Measurements from ENCODE around the gene FAM168A.

DNA sequence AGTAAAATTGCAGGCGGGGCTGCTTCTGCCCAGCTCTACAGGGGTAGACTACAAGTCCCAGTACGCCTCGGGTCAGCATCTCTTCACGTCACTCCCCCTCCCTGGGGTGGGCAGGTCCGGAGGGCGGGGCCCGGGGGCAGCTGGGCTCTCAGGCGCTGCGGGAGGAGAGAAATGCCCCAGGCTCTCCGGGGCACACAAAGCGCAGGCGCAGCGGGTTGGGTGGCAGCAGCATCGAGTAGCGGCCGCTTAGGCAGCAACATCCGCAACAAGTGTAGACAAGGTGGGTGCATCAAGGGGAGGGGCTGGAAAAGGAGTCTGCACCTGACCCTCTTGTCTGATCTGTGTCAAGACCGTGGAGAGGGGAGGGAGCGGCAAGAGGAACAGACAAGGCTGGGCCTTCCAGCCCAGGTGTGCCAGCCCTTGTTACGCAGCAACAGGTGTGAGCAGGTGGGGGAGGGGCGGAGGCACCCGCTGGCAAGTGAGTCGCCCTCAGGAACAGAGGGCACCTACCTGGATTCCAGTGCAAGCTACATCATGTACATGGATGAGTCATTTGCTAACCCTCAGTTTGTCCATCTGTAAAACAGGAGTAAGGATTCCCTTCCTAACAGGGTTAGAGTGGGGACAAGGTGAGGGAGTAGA lies 49.7 kb upstream of the FAM168A start:
- TF ChIP-seq, protein P1, sequence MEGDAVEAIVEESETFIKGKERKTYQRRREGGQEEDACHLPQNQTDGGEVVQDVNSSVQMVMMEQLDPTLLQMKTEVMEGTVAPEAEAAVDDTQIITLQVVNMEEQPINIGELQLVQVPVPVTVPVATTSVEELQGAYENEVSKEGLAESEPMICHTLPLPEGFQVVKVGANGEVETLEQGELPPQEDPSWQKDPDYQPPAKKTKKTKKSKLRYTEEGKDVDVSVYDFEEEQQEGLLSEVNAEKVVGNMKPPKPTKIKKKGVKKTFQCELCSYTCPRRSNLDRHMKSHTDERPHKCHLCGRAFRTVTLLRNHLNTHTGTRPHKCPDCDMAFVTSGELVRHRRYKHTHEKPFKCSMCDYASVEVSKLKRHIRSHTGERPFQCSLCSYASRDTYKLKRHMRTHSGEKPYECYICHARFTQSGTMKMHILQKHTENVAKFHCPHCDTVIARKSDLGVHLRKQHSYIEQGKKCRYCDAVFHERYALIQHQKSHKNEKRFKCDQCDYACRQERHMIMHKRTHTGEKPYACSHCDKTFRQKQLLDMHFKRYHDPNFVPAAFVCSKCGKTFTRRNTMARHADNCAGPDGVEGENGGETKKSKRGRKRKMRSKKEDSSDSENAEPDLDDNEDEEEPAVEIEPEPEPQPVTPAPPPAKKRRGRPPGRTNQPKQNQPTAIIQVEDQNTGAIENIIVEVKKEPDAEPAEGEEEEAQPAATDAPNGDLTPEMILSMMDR (IDR thresholded peaks at IDR 0.05), result peak in 1 of 7 experiments; percentile 3
- peak; percentile 16 to 61 (median 55) for TF ChIP-seq POLR2A (IDR thresholded peaks at IDR 0.05)
